ENCODE measurements around the gene BLM. TPM values are rescaled to one million over a fixed set of nuclear protein-coding genes. Genes with fewer than 3 reads are reported as not detected.

The BLM gene
- total RNA-seq, 1 experiment from 2014 or later, result 24.6 TPM

GRCh38 chr15:90773485-90773884, 56.3 kb downstream of the BLM start:
- BruUV-seq (replicated peaks), result no TSS peak
- DNase-seq (ENCODE audit: low read depth, low spot score) (no peak), ATAC-seq (no peak)
- Histone ChIP-seq H3K9me3 (ENCODE audit: control insufficient read depth in 1 of 2, insufficient read depth in 1 of 2, low read depth in 1 of 2, low read length in 2 of 2) (no peaks in the 10 kb centered on the region), H2AFZ (ENCODE audit: low read depth, low read length, poor library complexity, severe bottlenecking) (no peak overlapping the region), H3K4me3 (replicated peaks in 1 of 2; ENCODE audit: low read depth in 1 of 2, low read length in 2 of 2) (no peak overlapping the region), H4K20me1 (ENCODE audit: insufficient read depth) (no peaks in the 10 kb centered on the region), H3K79me2 (ENCODE audit: insufficient read depth, low read length) (no peaks in the 10 kb centered on the region; the same call in 1 of the 2 replicates), H3K4me1 (ENCODE audit: control insufficient read depth in 1 of 2, insufficient read depth in 2 of 2, low read length in 2 of 2) (peaks cover 5 to 43% of the 10 kb centered on the region in 2 experiments), H3K36me3 (ENCODE audit: control insufficient read depth in 1 of 2, insufficient read depth in 2 of 2, low read length in 2 of 2) (peaks cover 0 to 6% of the 10 kb centered on the region in 2 experiments; a peak in 2 of 4 replicates), H3K27me3 (ENCODE audit: insufficient read depth, low read length) (no peaks in the 10 kb centered on the region), H3K4me2 (ENCODE audit: low read length) (no peak overlapping the region), H3K9me2 (ENCODE audit: insufficient read depth) (no peaks in the 10 kb centered on the region), H3K9ac (ENCODE audit: low read length) (no peak overlapping the region), H3K27ac (ENCODE audit: low read depth, low read length) (no peak overlapping the region)
- ChIA-PET CTCF (no interaction called here), POLR2A (no interaction called here), RAD21 (ENCODE audit: low non-redundant PET in 1 of 2, low total read pairs in 2 of 2, uncharacterized antibody in 2 of 2, unreplicated experiment in 2 of 2) (no interaction called here)
- no peak for TF ChIP-seq RAD21 (IDR thresholded peaks at IDR 0.05; ENCODE audit: low read depth)
- no peak for TF ChIP-seq ATF3 (IDR thresholded peaks at IDR 0.05)
- no peak for TF ChIP-seq JUND (IDR thresholded peaks at IDR 0.05)
- TF ChIP-seq EGR1 (IDR thresholded peaks at IDR 0.05; ENCODE audit: low read depth), result no peak
- intact Hi-C loops (cut with micrococcal nuclease), result no loop called here

GRCh38 chr15:90774731-90775514, 57.8 kb downstream of the BLM start:
- intact Hi-C loops (cut with micrococcal nuclease), result no loop called here
- ATAC-seq, result peak; percentile 86
- TF ChIP-seq EZH2phosphoT487 (IDR thresholded peaks at IDR 0.05; ENCODE audit: borderline replicate concordance) (no peak), REST (IDR thresholded peaks at IDR 0.05; ENCODE audit: low read depth) (no peak), ZFX (IDR thresholded peaks at IDR 0.05) (no peak), JUND (IDR thresholded peaks at IDR 0.05) (no peak), POLR2A (IDR thresholded peaks at IDR 0.05; ENCODE audit: borderline replicate concordance, extremely low read depth, insufficient read depth, insufficient read length) (no peak), CTCF (IDR thresholded peaks at IDR 0.05 in 2 of 3, conservative IDR thresholded peaks at IDR 0.05 in 1 of 3; ENCODE audit: borderline replicate concordance in 1 of 3, insufficient read depth in 1 of 3, low read depth in 2 of 3, low read length in 2 of 3) (no peak), CBX3 (IDR thresholded peaks at IDR 0.05; ENCODE audit: low read depth) (no peak), EGR1 (IDR thresholded peaks at IDR 0.05; ENCODE audit: low read depth) (no peak), EZH2 (IDR thresholded peaks at IDR 0.05) (no peak)

More at GRCh38 chr15:90774731-90775514, 57.8 kb downstream of the BLM start:
- no TSS peak for BruUV-seq (replicated peaks)
- ChIA-PET RAD21 (ENCODE audit: low non-redundant PET in 1 of 2, low total read pairs in 2 of 2, uncharacterized antibody in 2 of 2, unreplicated experiment in 2 of 2) (no interaction called here), POLR2A (no interaction called here), CTCF (no interaction called here)
- DNase-seq (ENCODE audit: low read depth, low spot score), result peak; percentile 18
- Histone ChIP-seq H3K9me3 (ENCODE audit: control insufficient read depth in 1 of 2, insufficient read depth in 1 of 2, low read depth in 1 of 2, low read length in 2 of 2) (no peaks in the 10 kb centered on the region), H3K4me2 (ENCODE audit: low read length) (peak overlapping the region; percentile 53), H3K9me2 (ENCODE audit: insufficient read depth) (no peaks in the 10 kb centered on the region), H3K27me3 (ENCODE audit: insufficient read depth, low read length) (no peaks in the 10 kb centered on the region), H3K36me3 (ENCODE audit: control insufficient read depth in 1 of 2, insufficient read depth in 2 of 2, low read length in 2 of 2) (no peaks in the 10 kb centered on the region), H3K4me3 (replicated peaks in 1 of 2; ENCODE audit: low read depth in 1 of 2, low read length in 2 of 2) (no peak overlapping the region), H2AFZ (ENCODE audit: low read depth, low read length, poor library complexity, severe bottlenecking) (no peak overlapping the region), H4K20me1 (ENCODE audit: insufficient read depth) (no peaks in the 10 kb centered on the region), H3K79me2 (ENCODE audit: insufficient read depth, low read length) (no peaks in the 10 kb centered on the region; the same call in 1 of the 2 replicates), H3K27ac (ENCODE audit: low read depth, low read length) (no peak overlapping the region), H3K4me1 (ENCODE audit: control insufficient read depth in 1 of 2, insufficient read depth in 2 of 2, low read length in 2 of 2) (peaks cover 5 to 43% of the 10 kb centered on the region in 2 experiments), H3K9ac (ENCODE audit: low read length) (no peak overlapping the region)

All from HCT116 (cell line).